ENCODE measurements around the gene KSR1. TPM values are rescaled to one million over a fixed set of nuclear protein-coding genes. Genes with fewer than 3 reads are reported as not detected.
A peak's percentile ranks its signal among the peaks of the same experiment; 100 is the strongest.

The KSR1 gene
- total and polyA plus RNA-seq, 2 of the 4 experiments (the other 2 are of a cell fraction): 12.5 to 21.9 TPM

- intact Hi-C loops (cut with micrococcal nuclease) (loop anchor here (5.0 kb wide), 2 partner anchors 42 to 192 kb away; no protein-coding TSS in a partner anchor), in situ Hi-C loops (cut with MboI; ENCODE audit: low sequenced_read_pairs) (loop anchor here (25.0 kb wide), 1 partner anchor 793 kb away; the partner anchor contains the start of genes IFT20 and TNFAIP1)
Observed at GRCh38 chr17:27543958-27544349, 87.7 kb downstream of the KSR1 start.

More at GRCh38 chr17:27543958-27544349, 87.7 kb downstream of the KSR1 start:
- no peak for DNase-seq
- no peak overlapping the region; the same call in 1 of the 2 replicates for H3K14ac ChIP-seq (replicated peaks; ENCODE audit: low read depth, low read length)
- peaks cover 49% of the 10 kb centered on the region for H3K4me1 ChIP-seq (ENCODE audit: control insufficient read depth, insufficient read depth, low read length)
- H3K9me3 ChIP-seq (ENCODE audit: control insufficient read depth, insufficient read depth, low read length): no peaks in the 10 kb centered on the region
- H4K20me1 ChIP-seq (ENCODE audit: insufficient read depth, low read length): peaks cover 53% of the 10 kb centered on the region
- no peak overlapping the region for H2BK20ac ChIP-seq (ENCODE audit: low read depth, low read length)
- TF ChIP-seq POLR2A (IDR thresholded peaks at IDR 0.05; ENCODE audit: low read depth, low read length) (no peak), CTCF (conservative IDR thresholded peaks at IDR 0.05; ENCODE audit: low read depth, low read length) (no peak), NFE2L2 (IDR thresholded peaks at IDR 0.05; ENCODE audit: low read depth, low read length) (no peak), MAZ (IDR thresholded peaks at IDR 0.05; ENCODE audit: borderline replicate concordance, low read depth, low read length) (no peak), RFX5 (IDR thresholded peaks at IDR 0.05; ENCODE audit: low read depth, low read length) (no peak), CEBPB (IDR thresholded peaks at IDR 0.05; ENCODE audit: low read depth, low read length) (no peak), FOS (IDR thresholded peaks at IDR 0.05; ENCODE audit: low read depth, low read length) (no peak), SMC3 (IDR thresholded peaks at IDR 0.05; ENCODE audit: low read depth, low read length) (no peak), MAFK (IDR thresholded peaks at IDR 0.05; ENCODE audit: low read depth, low read length) (no peak), RAD21 (IDR thresholded peaks at IDR 0.05; ENCODE audit: low read length) (no peak), RCOR1 (IDR thresholded peaks at IDR 0.05; ENCODE audit: insufficient replicate concordance, low read length) (no peak), MXI1 (IDR thresholded peaks at IDR 0.05; ENCODE audit: borderline replicate concordance, low read depth, low read length) (no peak), BHLHE40 (IDR thresholded peaks at IDR 0.05; ENCODE audit: low read depth, low read length) (no peak), CHD1 (IDR thresholded peaks at IDR 0.05; ENCODE audit: low read depth, low read length) (no peak)
- TF ChIP-seq, protein P1, sequence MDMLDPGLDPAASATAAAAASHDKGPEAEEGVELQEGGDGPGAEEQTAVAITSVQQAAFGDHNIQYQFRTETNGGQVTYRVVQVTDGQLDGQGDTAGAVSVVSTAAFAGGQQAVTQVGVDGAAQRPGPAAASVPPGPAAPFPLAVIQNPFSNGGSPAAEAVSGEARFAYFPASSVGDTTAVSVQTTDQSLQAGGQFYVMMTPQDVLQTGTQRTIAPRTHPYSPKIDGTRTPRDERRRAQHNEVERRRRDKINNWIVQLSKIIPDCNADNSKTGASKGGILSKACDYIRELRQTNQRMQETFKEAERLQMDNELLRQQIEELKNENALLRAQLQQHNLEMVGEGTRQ (IDR thresholded peaks at IDR 0.05; ENCODE audit: low read depth, low read length): no peak
- TF ChIP-seq, protein P2, sequence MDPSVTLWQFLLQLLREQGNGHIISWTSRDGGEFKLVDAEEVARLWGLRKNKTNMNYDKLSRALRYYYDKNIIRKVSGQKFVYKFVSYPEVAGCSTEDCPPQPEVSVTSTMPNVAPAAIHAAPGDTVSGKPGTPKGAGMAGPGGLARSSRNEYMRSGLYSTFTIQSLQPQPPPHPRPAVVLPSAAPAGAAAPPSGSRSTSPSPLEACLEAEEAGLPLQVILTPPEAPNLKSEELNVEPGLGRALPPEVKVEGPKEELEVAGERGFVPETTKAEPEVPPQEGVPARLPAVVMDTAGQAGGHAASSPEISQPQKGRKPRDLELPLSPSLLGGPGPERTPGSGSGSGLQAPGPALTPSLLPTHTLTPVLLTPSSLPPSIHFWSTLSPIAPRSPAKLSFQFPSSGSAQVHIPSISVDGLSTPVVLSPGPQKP (IDR thresholded peaks at IDR 0.05; ENCODE audit: borderline replicate concordance, low read depth, low read length): no peak
- no peak for ATAC-seq (ENCODE audit: low read depth)
- H2AFZ ChIP-seq (replicated peaks; ENCODE audit: low read length, poor library complexity): no peak overlapping the region
- ChIA-PET CTCF (no interaction called here), POLR2A (ENCODE audit: unreplicated experiment) (no interaction called here)
- H3K4me3 ChIP-seq (ENCODE audit: insufficient read depth, low read depth, low read length): no peak overlapping the region
- no peak overlapping the region for H4K8ac ChIP-seq (ENCODE audit: low read depth in 2 of 2, low read length in 2 of 2)
- H2BK15ac ChIP-seq (ENCODE audit: low read depth, low read length): no peak overlapping the region
- H4K91ac ChIP-seq (ENCODE audit: insufficient read depth, low read depth, low read length): no peak overlapping the region; the same call in 1 of the 2 replicates
- no peak overlapping the region for H3K4me2 ChIP-seq (ENCODE audit: low read depth, low read length)
- H3K23ac ChIP-seq (ENCODE audit: low read depth, low read length): no peak overlapping the region
- peaks cover 6% of the 10 kb centered on the region; the same call in 1 of the 2 replicates for H3K36me3 ChIP-seq (ENCODE audit: control insufficient read depth, insufficient read depth, low read length)
- no peak overlapping the region for H2AK9ac ChIP-seq (replicated peaks; ENCODE audit: low read depth, low read length, poor library complexity)
- H3K9ac ChIP-seq (ENCODE audit: low read depth, low read length): no peak overlapping the region
- no peak overlapping the region for H4K5ac ChIP-seq (ENCODE audit: low read depth, low read length)
- H3K27me3 ChIP-seq (ENCODE audit: control insufficient read depth, insufficient read depth, low read length): no peaks in the 10 kb centered on the region
- no CpG with 5 or more reads among the region's 9 CpGs for WGBS, 2 experiments (ENCODE audit: extremely low coverage in 2 of 2, insufficient read length in 1 of 2)
- no peak overlapping the region for H3K27ac ChIP-seq (ENCODE audit: insufficient read depth, low read length)
- peak overlapping the region; percentile 71 for H2AK5ac ChIP-seq (ENCODE audit: low read depth, low read length)
- H3K56ac ChIP-seq (ENCODE audit: extremely low read depth, insufficient read depth, low read length): no peak overlapping the region
- peaks cover 61 to 86% of the 10 kb centered on the region in 2 experiments for H3K79me1 ChIP-seq (ENCODE audit: low read depth in 1 of 2, low read length in 2 of 2)
- H2BK120ac ChIP-seq (ENCODE audit: low read depth, low read length): no peak overlapping the region
- dilution Hi-C loops (cut with HindIII; ENCODE audit: low sequenced_read_pairs, unreplicated experiment): no loop called here
- H3K9me1 ChIP-seq (ENCODE audit: insufficient read depth, low read length): peaks cover 41% of the 10 kb centered on the region
- H3K18ac ChIP-seq (ENCODE audit: low read depth, low read length): no peak overlapping the region
- H3K4ac ChIP-seq (ENCODE audit: low read depth, low read length): no peak overlapping the region
- no peak overlapping the region for H2BK5ac ChIP-seq (ENCODE audit: low read depth, low read length, poor library complexity, severe bottlenecking)
- BruUV-seq (replicated peaks): no TSS peak
